Hepatocyte (in vitro differentiated cells): ENCODE data around the gene GRIN3B.
"Not testable (repeated sequence)": the region's sequence is repeated elsewhere in the genome, so short reads cannot be mapped to it uniquely, and the experiment has no call there.

ENCODE experiments used
- CTCF ChIP-seq: fragments of 200-600 bp; sonication (generic); IDR thresholded peaks from 2 replicates; pipeline ENCODE4 v1.5.1; 2016; ENCODE audit warnings: antibody characterized with exemption, mild to moderate bottlenecking; ENCODE audit not compliant: poor library complexity
- EZH2 ChIP-seq: fragments of 200-600 bp; sonication (generic); IDR thresholded peaks from 2 replicates; pipeline ENCODE4 v1.6.1; 2016; ENCODE audit warnings: antibody characterized with exemption, mild to moderate bottlenecking, borderline replicate concordance
- EZH2phosphoT487 ChIP-seq: fragments of 200-600 bp; sonication (generic); IDR thresholded peaks from one replicate; pipeline ENCODE4 v1.6.1; 2018; ENCODE audit warnings: antibody characterized with exemption, mild to moderate bottlenecking, low read depth, moderate library complexity; ENCODE audit not compliant: unreplicated experiment, severe bottlenecking

GRCh38 chr19:1025080-1025479 lies 24.9 kb downstream of the GRIN3B start:
- not testable (repeated sequence) for TF ChIP-seq EZH2phosphoT487, CTCF, EZH2
